T-helper 22 cell (primary cell): ENCODE measurements around the gene PALLD.

Experiments
- DNase-seq: peaks from one replicate; pipeline ENCODE4 v3.0.0-alpha.2; 2020; ENCODE audit warnings: low read depth

PALLD gene

GRCh38 chr4:168528131-168528949 is 31.5 kb downstream of the PALLD start:
- DNase-seq: no peak

- no peak for DNase-seq
These were observed 32.4 kb downstream of the PALLD start for GRCh38 chr4:168529257-168529656.

GRCh38 chr4:168531305-168531704 is 34.5 kb downstream of the PALLD start:
- no peak for DNase-seq

- DNase-seq: no peak
These were observed 37.7 kb downstream of the PALLD start for GRCh38 chr4:168534535-168534934.

- no peak for DNase-seq
These were observed 38.8 kb downstream of the PALLD start for GRCh38 chr4:168535689-168536088.

- DNase-seq: no peak
These were observed 39.6 kb downstream of the PALLD start for GRCh38 chr4:168536448-168536847.

GRCh38 chr4:168537086-168537485 is 40.2 kb downstream of the PALLD start:
- no peak for DNase-seq

- no peak for DNase-seq
These were observed 40.7 kb downstream of the PALLD start for GRCh38 chr4:168537571-168537970.

- no peak for DNase-seq
These were observed 41.8 kb downstream of the PALLD start for GRCh38 chr4:168538632-168539031.

- DNase-seq: no peak
These were observed 43.2 kb downstream of the PALLD start for GRCh38 chr4:168540086-168540485.

GRCh38 chr4:168540503-168541265 is 43.8 kb downstream of the PALLD start:
- no peak for DNase-seq

GRCh38 chr4:168541266-168541953 is 44.6 kb downstream of the PALLD start:
- DNase-seq: no peak

GRCh38 chr4:168549143-168549542 is 52.3 kb downstream of the PALLD start:
- DNase-seq: no peak

- DNase-seq: no peak
These were observed 53.4 kb downstream of the PALLD start for GRCh38 chr4:168550064-168550766.

GRCh38 chr4:168551211-168551610 is 54.4 kb downstream of the PALLD start:
- DNase-seq: no peak

- no peak for DNase-seq
These were observed 55.3 kb downstream of the PALLD start for GRCh38 chr4:168551945-168552695.

GRCh38 chr4:168553714-168554370 is 57.0 kb downstream of the PALLD start:
- DNase-seq: no peak

GRCh38 chr4:168555437-168555836 is 58.6 kb downstream of the PALLD start:
- no peak for DNase-seq

- DNase-seq: no peak
These were observed 60.8 kb downstream of the PALLD start for GRCh38 chr4:168557658-168558057.

GRCh38 chr4:168558599-168558998 is 61.7 kb downstream of the PALLD start:
- DNase-seq: no peak
